Hematopoietic multipotent progenitor cell (in vitro differentiated cells): Measurements from ENCODE around the gene BDH1. TPM values are rescaled to one million over a fixed set of nuclear protein-coding genes. Genes with fewer than 3 reads are reported as not detected.
A peak's percentile ranks its signal among the peaks of the same experiment; 100 is the strongest.
"Not testable (repeated sequence)": the region's sequence is repeated elsewhere in the genome, so short reads cannot be mapped to it uniquely, and the experiment has no call there.

Experiments
- DNase-seq, 3 donors: peaks; one replicate each; pipeline ENCODE4 v3.0.0-alpha.2; 2011 to 2015; ENCODE audit warnings: low read depth in 2 of 3, low spot score in 2 of 3
- total RNA-seq: library from RNA; depleted of rRNA; stranded (reverse); fragments of >200 nt; gene quantifications from one replicate; pipeline ENCODE4 v1.2.3, GENCODE V29; 2012

BDH1 gene
- total RNA-seq, 1 donor = 19.9 TPM

- DNase-seq = peak in 1 of 3 donors; percentile 6
Observed at GRCh38 chr3:197578376-197578775, 22.6 kb upstream of the BDH1 start.

- no peak for DNase-seq
Observed at GRCh38 chr3:197577366-197578074, 21.8 kb upstream of the BDH1 start.

DNA sequence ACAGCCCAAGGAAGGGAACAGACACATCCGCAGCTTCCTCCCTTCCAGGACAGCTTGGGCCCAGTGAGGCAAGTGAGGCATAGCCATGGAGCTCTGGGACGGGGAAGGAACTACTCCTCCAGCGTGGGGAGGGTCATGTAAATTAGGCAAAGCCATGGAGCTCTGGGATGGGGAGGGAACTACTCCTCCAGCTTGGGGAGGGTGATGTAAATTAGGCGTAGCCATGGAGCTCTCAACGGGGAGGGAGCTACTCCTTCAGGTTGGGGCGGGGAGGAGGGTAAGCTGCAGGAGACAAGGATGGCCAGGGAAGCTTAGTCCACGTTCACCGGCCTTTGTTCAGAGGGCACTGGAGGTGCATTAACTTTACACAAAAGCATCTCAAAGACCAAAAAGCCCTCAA, 21.1 kb upstream of the BDH1 start:
- DNase-seq = no peak

DNA sequence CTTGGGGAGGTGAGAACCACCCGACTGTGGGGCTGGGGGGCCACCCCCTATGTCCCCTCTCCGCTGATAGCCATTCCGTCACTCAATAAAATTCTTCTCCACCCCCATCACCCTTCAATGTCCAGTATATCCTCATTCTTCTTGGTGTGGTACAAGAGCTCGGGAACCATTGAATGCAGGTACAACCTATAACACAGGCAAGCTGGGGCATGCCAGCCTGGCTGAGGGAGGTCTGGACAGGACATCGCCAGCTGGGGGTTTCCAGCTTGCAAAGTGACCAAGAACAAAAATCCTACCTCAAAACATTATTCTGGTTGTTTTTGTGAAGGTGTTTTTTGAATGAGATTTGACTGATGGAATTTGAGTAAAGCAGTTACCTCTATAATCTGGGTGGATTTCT, 19.6 kb upstream of the BDH1 start:
- DNase-seq = no peak

DNA sequence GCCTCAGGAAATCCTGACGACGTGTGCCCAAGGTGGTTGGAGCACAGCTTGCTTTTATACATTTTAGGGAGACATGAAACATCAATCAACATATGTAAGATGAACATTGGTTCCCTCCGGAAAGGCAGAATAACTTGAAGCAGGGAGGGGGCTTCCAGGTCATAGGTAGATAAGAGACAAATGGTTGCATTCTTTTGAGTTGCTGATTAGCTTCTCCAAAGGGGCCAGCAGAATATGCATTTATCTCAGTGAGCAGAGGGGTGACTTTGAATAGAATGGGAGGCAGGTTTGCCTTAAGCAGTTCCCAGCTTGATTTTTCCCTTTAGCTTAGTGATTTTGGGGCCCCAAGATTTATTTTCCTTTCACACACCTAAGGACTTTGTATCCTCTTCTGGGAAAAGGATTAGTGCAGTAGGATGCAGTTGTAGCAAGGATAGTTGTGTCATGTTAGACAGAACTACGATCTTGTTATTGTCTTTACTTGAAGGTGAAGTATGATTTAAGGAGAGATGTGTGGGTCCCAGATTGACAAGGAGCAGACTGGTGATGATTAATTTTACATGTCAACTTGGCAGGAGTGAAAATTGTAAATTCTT, 18.7 kb upstream of the BDH1 start:
- DNase-seq = not testable (repeated sequence)

DNA sequence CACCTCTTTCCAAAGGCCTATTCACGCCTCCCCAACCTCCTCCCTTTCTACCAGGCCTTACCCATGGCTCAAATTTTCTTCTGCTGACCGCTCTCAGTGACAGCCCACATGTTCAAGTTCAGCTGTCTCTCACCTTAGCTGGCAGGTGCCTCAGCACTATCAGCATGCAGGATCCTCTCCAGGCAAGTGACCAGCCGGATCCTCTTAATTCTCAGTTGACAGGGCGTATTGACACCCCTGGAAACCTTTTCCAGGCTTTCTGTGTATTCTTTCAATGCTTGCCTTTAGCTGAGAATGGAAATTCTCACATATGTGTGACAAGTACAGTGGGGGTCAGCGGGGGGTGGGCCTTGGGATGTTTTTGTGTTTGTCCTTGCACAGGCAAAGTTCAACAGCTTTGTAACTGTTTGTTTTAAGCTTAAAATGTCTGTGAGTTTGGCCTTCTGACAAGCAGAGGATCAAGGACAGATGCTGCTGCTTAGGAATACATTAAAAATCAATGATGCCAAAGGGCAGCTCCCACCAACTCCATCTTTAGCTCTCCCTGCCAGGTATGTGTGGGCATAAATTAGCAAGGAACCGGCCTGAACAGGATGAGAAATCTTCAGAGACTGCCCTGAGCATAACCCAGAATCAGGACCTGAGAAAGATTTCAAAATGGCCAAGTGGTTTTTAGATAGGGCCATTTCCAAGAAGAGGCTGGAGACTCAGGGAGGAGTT, 17.4 kb upstream of the BDH1 start:
- no peak for DNase-seq

DNA sequence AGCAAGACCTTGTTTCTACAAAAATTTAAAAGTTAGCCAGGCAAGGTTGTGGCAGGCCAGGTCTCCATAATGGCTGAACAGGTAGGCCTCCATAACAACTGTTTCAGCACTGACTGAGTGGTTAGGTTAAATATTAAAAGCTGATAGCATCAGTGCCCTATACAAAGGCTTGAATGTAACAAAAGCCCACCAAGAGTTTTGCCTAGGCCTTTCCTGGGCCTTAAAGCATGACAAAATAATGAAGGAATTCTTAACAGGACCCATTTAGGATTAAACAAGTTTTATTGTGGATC, 16.1 kb upstream of the BDH1 start:
- not testable (repeated sequence) for DNase-seq

DNA sequence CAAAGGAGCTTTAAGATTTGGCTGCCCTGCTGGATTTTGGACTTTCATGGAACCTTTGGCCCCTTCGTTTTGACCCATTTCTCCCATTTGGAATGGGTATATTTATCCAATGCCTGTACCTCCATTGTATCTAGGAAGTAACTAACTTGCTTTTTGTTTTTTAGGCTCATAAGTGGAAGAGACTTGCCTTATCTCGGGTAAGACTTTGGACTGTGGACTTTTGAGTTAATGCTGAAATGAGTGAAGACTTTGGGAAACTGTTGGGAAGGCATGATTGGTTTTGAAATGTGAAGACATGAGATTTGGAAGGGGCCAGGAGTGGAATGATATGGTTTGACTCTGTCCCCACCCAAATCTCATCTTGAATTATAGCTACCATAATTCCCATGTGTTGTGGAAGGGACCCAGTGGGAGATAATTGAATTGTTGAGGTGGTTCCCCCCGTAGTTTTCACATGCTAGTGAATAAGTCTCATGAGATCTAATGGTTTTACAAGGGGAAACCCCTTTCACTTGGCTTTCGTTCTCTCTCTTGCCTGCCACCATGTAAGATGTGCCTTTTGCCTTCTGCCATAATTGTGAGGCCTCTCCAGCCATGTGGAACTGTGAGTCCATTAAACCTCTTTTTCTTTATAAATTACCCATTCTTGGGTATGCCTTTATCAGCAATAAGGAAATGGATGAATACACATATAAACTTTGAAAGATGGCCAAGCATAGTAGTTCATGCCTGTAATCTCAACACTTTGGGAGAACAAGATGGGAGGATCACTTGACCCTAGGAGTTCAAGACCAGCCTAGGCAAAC, 15.5 kb upstream of the BDH1 start:
- DNase-seq = not testable (repeated sequence)

DNA sequence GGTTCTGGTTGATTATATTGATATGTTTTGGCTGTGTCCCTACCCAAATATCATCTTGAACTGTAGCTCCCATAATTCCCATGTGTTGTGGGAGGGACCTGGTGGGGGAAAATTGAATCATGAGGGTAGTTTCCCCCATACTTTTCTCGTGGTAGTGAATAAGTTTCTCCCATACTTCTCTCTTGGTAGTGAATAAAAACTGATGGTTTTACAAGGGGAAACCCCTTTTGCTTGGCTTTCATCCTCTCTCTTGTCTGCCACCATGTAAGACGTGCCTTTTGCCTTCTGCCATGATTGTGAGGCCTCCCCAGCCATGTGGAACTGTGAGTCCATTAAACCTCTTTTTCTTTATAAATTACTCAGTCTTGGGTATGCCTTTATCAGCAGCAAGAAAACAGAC, 13.7 kb upstream of the BDH1 start:
- DNase-seq = not testable (repeated sequence)

DNA sequence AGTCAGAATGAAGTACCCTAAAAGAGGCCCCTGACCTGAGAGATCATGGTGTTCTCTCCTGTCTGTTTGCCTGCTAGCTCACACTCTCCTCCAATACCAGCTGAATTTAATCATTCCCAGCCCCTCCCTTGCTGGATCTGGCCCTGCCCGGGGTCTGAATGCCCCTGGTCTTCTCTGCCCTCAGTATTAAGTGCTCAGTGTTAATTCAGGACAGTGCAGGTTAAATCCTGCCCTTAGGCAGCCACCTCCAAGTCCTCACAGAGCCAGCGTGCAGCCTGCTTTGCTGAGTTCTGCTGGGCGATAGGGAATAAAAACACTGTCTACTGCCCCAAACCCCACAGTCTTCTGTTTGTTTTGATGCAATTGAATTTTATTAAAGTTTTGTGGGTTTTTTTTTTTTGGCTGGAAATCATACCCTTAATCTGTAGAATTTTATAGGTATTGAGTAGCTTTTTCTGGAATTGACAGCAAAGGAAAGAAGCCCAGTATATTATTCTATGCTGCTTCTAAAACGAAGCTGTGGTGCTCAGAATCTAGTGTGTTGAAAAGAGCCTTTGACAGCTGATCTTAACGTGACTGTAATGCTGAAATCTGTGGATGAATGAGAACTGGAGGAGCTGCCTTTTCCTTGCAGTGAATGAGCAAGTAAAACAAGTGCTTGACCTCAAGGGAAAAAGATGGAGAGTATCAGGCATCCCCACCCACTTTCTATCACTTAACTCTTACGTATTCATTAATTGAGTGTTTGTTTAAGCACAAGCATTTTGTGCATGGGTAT, 12.3 kb upstream of the BDH1 start:
- DNase-seq = no peak

GRCh38 chr3:197566155-197566554, 10.4 kb upstream of the BDH1 start:
- DNase-seq = not testable (repeated sequence)

- no peak for DNase-seq
Observed at GRCh38 chr3:197564097-197564843, 8.5 kb upstream of the BDH1 start.

- DNase-seq = no peak
Observed at GRCh38 chr3:197562398-197563251, 6.9 kb upstream of the BDH1 start.

GRCh38 chr3:197561926-197562325, 6.2 kb upstream of the BDH1 start:
- no peak for DNase-seq

DNA sequence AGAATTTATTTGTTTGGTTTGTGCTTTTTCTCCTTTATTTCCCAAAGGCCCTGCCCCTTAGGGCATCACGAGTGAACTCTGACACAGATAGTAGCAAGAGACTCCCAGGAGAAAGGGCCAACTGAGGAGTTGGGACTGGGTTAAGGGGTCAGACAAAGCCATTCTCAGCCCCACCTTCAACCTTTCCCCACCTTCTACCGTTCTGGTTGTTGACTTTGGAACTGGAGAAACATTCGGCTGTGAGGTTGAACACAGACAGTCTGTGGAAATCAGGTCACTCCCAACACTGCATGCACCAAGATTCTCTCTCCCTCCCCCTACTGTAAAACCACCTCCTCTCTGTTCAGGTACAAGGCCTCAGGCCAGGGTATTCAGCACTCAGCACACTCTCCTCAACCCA, 3.9 kb upstream of the BDH1 start:
- no peak for DNase-seq

- peak; percentile 70 to 97 (median 96) for DNase-seq
Observed at GRCh38 chr3:197554562-197555280, 1.0 kb downstream of the BDH1 start.

GRCh38 chr3:197554196-197554561, 1.6 kb downstream of the BDH1 start:
- no peak for DNase-seq

DNA sequence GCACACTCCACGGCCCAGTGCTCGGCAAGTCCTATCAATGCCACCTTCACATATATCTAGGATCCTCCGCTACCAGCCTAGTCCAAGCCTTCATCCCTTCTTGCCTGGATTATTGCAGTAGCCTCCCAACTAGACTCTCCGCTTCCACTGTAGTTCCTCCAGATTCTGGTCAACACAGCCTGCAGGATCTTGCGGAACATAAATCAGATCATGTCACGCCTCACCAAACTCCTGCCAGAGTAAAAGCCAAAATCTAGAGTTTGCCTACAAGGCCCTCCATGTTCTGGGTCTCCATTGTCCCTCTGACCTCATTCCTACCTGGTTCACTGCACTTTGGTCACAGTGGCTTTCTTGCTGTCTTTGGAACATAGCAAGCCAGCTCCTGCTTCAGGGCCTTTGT, 3.6 kb downstream of the BDH1 start:
- DNase-seq = no peak
